GM12864 (cell line): ENCODE data around the gene USF2.

Experiments
- DNase-seq: peaks from one replicate; pipeline ENCODE4 v3.0.0-alpha.2; 2011; ENCODE audit warnings: low read depth
- H3K4me3 ChIP-seq: 2 replicates; pipeline ENCODE4 v1.5.1; 2011; ENCODE audit warnings: mild to moderate bottlenecking, low read depth, low read length, control low read depth
- TF ChIP-seq, protein P1 (sequence below): IDR thresholded peaks from 2 replicates; pipeline ENCODE4 v1.5.1; 2011; ENCODE audit warnings: low read depth, mild to moderate bottlenecking, moderate library complexity, low read length, control low read depth, inconsistent platforms; ENCODE audit errors: missing control alignments

Gene USF2

GRCh38 chr19:35247526-35248309 lies 21.0 kb upstream of the USF2 start:
- peak overlapping the region; percentile 79 for H3K4me3 ChIP-seq
- TF ChIP-seq, protein P1, sequence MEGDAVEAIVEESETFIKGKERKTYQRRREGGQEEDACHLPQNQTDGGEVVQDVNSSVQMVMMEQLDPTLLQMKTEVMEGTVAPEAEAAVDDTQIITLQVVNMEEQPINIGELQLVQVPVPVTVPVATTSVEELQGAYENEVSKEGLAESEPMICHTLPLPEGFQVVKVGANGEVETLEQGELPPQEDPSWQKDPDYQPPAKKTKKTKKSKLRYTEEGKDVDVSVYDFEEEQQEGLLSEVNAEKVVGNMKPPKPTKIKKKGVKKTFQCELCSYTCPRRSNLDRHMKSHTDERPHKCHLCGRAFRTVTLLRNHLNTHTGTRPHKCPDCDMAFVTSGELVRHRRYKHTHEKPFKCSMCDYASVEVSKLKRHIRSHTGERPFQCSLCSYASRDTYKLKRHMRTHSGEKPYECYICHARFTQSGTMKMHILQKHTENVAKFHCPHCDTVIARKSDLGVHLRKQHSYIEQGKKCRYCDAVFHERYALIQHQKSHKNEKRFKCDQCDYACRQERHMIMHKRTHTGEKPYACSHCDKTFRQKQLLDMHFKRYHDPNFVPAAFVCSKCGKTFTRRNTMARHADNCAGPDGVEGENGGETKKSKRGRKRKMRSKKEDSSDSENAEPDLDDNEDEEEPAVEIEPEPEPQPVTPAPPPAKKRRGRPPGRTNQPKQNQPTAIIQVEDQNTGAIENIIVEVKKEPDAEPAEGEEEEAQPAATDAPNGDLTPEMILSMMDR, result peak; percentile 75
- DNase-seq, result peak; percentile 66

- TF ChIP-seq, protein P1, result no peak
- peak; percentile 86 for DNase-seq
- peak within 1 kb of the TSS; percentile 79 for H3K4me3 ChIP-seq
Measured at GRCh38 chr19:35248310-35249145, 20.2 kb upstream of the USF2 start, which contains the start of gene LSR. TSS of gene LSR (plus strand) at chr19:35249002. CDS start at chr19:35249023, 21 bp downstream.

GRCh38 chr19:35249146-35249847 lies 19.5 kb upstream of the USF2 start:
- TF ChIP-seq, protein P1, result no peak
- DNase-seq, result no peak
- H3K4me3 ChIP-seq, result peak overlapping the region; percentile 79

- no peak for DNase-seq
- H3K4me3 ChIP-seq, result peak overlapping the region; percentile 79
- TF ChIP-seq, protein P1, result no peak
Measured at GRCh38 chr19:35249848-35250711, 18.7 kb upstream of the USF2 start.

- TF ChIP-seq, protein P1, result no peak
- no peak overlapping the region for H3K4me3 ChIP-seq
- no peak for DNase-seq
Measured at GRCh38 chr19:35251456-35251855, 17.3 kb upstream of the USF2 start.
